HEK293T (cell line): ENCODE measurements around the gene ELMOD3.

Experiments
- BHLHE40 ChIP-seq: fragments of 450-650 bp; IDR thresholded peaks from 2 replicates; pipeline ENCODE4 v1.6.1; 2016; ENCODE audit warnings: mild to moderate bottlenecking, moderate library complexity, borderline replicate concordance
- FOXA1 ChIP-seq: fragments of 450-650 bp; IDR thresholded peaks from 2 replicates; pipeline ENCODE4 v1.6.1; 2016; ENCODE audit warnings: mild to moderate bottlenecking
- FOXK2 ChIP-seq: fragments of 450-650 bp; IDR thresholded peaks from 2 replicates; pipeline ENCODE4 v1.6.1; 2016; ENCODE audit warnings: mild to moderate bottlenecking
- FOXM1 ChIP-seq: fragments of 450-650 bp; IDR thresholded peaks from 2 replicates; pipeline ENCODE4 v1.6.1; 2017; ENCODE audit warnings: mild to moderate bottlenecking, borderline replicate concordance
- HDGF ChIP-seq: fragments of 450-650 bp; IDR thresholded peaks from 2 replicates; pipeline ENCODE4 v1.6.1; 2017; ENCODE audit warnings: antibody characterized with exemption, borderline replicate concordance
- SP1 ChIP-seq: fragments of 450-650 bp; IDR thresholded peaks from 2 replicates; pipeline ENCODE4 v1.6.1; 2017
- SUZ12 ChIP-seq: fragments of 450-650 bp; IDR thresholded peaks from 2 replicates; pipeline ENCODE4 v1.6.1; 2016; ENCODE audit warnings: mild to moderate bottlenecking
- TARDBP ChIP-seq: fragments of 450-650 bp; IDR thresholded peaks from 2 replicates; pipeline ENCODE4 v1.6.1; 2016
- ZNF384 ChIP-seq: fragments of 450-650 bp; IDR thresholded peaks from 2 replicates; pipeline ENCODE4 v1.6.1; 2016
- TF ChIP-seq, protein P1 (sequence below): fragments of 450-650 bp; IDR thresholded peaks from 2 replicates; pipeline ENCODE4 v1.6.1; 2016

DNA sequence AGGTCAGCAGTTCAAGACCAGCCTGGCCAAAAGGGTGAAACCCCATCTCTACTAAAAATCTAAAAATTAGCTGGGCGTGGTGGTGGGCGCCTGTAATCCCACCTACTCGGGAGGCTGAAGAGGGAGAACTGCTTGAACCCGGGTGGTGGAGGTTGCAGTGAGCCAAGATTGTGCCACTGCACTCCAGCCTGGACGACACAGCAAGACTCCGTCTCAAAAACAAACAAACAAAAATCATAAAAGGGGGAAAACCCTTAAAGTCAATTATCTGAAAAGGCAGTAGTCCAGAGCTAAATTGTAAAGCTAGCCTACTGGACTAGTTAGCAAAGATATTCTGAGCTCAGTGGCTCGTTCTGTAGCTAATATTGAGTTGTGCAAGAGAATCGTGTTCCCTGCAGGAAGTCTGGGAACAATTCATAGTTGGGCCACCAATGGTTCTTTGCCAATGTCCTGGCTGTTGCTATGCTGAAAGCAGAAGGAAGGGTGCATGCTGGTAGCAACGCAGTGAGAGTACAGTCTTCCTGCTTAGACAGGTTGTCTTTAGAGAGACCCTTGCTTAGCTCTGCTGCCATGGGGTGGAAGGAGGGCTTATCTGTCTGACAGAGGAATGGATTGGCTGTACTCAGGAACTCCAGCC lies 31.1 kb upstream of the ELMOD3 start:
- TF ChIP-seq SUZ12: no peak
- TF ChIP-seq BHLHE40: no peak
- TF ChIP-seq, protein P1, sequence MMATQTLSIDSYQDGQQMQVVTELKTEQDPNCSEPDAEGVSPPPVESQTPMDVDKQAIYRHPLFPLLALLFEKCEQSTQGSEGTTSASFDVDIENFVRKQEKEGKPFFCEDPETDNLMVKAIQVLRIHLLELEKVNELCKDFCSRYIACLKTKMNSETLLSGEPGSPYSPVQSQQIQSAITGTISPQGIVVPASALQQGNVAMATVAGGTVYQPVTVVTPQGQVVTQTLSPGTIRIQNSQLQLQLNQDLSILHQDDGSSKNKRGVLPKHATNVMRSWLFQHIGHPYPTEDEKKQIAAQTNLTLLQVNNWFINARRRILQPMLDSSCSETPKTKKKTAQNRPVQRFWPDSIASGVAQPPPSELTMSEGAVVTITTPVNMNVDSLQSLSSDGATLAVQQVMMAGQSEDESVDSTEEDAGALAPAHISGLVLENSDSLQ: no peak
- TF ChIP-seq FOXM1: no peak
- no peak for TF ChIP-seq SP1
- no peak for TF ChIP-seq FOXA1
- no peak for TF ChIP-seq ZNF384
- no peak for TF ChIP-seq TARDBP
- TF ChIP-seq HDGF: no peak
- no peak for TF ChIP-seq FOXK2
